NCI-H146 treated with DMSO at 0.1 percent for 48 hours (cell line): ENCODE measurements around the gene ABHD4.
"Not testable (repeated sequence)": the region's sequence is repeated elsewhere in the genome, so short reads cannot be mapped to it uniquely, and the experiment has no call there.

Experiments
- DNase-seq: peaks from one replicate; lab custom pipeline; 2025; ENCODE audit not compliant: unreplicated experiment; lab: John Stamatoyannopoulos, UW

ABHD4 gene

DNA sequence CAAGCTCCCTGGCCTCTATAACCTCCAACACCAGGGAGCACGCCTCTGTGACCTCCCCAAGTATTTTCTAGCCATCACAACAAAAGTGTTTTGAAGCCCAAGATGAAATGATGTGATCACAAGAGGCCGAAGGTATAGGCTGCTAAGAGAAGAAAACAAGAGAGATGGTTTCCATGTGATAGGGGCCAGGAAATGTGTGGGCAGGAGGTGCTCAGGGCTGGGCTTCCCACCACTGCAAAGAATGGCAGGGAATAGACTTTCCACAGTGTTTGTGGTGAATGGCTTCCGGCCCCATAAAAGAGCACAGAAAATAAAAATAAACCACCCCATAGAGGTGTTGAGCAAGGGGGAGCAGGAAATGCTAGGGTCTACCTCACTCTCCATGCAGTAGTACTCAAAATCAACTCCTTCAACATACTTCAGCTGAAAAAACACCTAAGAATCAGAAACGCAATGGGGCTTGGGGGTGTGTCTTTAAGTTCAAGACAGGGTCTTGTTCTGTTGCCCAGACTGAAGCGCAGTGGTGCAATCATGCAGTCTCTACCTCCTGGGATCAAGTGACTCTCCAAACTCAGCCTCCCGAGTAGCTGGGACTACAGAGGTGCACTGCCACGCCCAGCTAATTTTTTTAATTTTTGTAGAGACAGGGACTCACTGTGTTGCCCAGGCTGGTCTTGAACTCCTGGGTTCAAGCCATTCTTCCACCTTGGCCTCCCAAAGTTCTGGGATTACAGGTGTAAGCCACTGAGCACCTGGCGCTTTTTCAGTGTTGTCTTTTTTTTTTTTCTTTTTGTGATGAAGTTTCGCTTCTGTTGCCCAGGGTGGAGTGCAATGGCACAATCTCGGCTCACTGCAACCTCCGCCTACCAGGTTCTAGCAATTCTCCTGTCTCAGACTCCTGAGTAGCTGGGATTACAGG, 36.2 kb upstream of the ABHD4 start:
- DNase-seq: no peak

DNA sequence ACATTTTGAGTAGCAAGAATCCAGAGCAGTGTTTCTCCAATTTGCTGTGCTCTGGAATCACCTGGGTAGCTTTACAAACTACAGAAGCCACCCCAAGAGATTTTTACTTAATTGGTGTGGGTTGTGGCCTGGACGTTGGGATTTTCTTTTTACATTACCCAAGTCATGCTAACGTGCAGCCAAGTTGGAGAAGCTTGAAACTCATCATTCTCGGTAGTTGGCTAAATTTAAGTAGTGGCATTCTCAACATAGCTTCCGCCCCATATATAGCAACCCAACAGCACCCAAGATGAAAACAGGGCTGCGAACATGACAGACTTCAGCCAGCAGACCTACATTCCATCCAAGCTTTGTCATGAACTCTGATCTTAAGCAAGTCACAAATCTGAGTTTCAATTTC, 34.1 kb upstream of the ABHD4 start:
- no peak for DNase-seq

DNA sequence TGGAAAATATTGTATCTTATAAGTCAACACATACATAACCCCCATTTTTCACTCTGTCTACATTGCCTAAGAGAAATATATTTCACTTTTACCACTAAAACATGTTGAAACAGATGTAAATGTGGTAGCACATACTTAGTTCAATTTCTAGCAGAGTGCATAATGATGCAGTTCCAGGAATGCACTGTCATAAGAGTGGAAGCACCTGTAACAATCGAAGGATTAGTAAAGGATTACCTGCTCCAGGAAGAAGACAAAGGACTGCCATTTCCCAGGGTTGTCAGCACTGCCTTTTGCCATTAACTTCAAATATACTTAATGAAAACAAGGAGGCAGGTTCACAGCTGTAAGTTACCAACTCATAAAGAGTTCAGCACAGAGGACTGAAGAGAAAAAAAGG, 33.6 kb upstream of the ABHD4 start:
- DNase-seq: no peak

DNA sequence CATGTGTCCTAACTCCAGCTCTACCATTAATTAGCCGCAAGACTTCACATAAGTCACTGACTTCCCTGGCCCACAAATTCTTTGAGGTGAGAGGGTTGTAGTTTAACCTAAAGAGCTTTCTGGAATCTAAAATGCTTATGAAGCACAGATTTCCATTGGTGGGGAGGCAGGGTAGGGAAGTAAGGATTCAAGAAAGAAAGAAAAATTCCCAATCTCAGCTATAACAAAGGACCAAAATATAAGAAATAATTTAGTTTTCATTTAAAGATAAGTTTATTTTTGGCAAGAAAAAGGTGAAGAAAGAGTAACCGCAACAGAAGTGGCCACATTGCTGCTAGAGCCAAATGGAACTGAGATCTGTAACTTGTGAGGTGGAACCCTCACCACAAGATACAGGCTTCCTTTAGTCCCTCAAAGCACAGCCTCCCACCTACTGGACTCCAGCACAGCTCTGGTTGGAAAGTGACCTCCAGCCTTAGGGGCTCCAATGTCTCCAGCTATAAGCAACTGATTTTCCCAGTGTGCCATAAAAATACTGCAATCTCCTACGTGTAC, 32.6 kb upstream of the ABHD4 start:
- no peak for DNase-seq

DNA sequence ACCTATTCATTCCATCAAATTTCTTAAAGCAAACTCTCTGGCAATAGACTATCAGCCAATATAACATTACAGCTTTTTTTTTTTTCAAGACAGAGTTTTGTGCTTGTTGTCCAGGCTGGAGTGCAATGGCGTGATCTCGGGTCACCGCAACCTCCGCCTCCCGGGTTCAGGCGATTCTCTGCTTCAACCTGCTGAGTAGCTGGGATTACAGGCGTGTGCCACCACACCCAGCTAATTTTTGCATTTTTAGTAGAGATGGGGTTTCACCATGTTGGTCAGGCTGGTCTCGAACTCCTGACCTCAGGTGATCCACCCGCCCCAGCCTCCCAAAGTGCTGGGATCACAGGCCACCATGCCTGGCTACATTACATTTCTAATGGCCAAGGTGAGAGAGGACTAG, 31.8 kb upstream of the ABHD4 start:
- not testable (repeated sequence) for DNase-seq

DNA sequence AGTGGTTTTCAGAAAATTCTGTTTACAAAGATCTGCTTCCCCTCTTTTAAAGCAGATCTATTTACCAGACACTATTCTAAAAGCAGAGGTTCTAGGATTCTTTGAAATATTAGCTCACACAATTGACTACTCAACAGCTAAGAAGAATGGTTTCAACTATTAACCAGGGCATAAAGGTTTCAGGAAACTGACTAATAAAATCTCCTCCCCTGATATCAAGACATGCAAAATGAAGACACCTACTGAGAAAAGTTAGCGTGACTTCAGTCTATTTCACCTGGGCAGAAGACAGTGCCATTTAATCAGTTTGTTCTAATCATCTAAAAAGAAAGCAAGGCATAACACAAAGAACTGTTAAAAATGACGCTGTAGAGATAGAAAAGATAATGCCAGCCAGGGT, 31.3 kb upstream of the ABHD4 start:
- DNase-seq: no peak

DNA sequence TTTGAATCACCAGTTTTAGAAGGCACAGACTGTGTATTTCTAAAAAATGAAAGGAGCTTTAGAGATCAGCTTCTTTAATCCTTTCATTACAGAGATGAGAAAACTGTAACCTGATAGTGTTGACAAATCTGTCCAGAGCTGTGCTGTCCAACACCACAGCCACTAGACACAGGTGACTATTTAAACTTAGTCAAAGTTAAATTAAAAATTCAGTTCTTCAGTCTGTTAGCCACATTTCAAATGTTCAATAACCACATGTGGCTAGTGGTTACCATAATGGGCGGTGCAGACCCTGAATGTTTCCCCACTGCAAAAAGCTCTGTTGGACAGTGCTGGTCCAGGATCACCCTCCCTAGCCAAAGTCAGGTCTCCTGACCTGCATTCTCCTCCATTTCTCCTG, 30.7 kb upstream of the ABHD4 start:
- DNase-seq: no peak

DNA sequence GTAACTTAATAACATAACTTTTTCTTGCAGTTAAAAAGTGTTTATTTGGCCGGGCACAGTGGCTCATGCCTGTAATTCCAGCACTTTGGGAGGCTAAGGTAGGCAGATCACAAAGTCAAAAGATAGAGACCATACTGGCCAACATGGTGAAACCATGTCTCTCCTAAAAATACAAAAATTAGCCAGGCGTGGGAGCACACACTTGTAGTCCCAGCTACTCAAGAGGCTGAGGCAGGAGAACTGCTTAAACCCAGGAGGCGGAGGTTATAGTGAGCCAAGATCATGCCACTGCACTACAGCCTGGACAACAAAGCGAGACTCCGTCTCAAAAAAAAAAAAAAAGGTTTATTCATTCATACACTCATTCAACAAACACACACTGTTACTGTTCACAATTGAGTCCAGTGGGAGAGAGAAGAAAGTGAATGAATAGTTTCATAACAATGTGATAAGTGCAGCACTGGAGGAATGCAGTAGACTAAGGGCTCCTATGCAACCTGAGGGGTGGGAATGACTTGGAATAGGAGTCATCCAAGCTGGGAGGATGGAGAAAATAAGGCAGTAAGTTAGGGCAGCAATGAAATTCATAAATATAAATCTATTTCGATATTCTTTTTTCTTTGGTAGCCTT, 28.9 kb upstream of the ABHD4 start:
- DNase-seq: no peak

DNA sequence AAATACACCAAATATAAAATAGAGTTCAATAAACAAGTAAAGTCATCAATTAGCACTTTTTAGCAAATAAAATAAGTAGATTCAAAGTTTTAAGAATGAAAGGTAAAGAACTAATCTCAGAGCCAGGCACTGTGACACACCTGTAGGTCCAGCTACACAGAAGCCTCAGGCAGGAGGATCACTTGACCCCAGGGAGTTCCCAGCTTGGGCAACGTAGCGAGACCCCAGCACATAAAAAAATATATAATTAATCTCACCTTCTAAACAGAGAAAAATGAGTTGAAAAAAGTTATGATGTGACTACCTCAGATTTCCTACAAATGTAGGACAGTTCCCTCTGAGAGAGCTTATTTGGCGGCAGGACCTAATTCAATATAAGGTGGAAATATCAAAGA, 28.4 kb upstream of the ABHD4 start:
- no peak for DNase-seq

DNA sequence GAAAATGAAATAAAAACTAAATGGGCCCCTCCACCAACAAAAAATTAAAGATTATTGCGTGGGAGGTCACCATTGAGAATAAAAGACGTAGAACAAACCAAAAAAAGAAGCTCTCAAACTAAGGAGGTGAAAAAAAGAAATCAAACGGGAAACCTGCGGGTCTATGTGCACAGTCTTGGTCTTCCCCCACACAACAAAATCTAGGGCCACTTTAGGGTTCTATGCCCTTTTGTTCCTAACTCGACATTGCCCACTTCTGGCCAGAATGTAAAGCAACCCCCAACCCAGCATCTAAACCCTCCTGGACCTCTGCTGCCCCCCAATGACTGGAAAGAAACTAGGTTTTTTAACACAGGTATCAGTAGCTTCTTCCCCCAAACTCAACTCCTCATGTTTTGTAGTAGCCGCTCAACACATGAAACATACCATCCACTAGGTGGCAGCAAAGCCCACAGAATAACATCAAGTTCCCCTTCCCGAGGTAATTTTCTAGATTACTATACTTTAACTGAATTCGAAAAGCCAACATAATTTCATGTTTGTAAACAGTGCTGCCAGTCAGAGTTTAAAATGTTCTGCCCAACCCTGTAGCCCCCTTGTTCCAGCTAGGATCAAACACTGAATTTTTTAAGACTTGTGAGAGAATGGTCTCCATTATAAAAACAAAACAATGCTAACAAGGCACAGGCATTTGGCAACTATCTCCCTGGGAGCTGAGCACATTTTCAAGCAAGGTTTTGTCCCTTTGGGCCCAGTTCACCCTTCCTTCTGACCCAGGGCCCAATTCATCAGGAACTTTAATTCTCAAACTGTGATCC, 27.8 kb upstream of the ABHD4 start:
- DNase-seq: peak; percentile 54

DNA sequence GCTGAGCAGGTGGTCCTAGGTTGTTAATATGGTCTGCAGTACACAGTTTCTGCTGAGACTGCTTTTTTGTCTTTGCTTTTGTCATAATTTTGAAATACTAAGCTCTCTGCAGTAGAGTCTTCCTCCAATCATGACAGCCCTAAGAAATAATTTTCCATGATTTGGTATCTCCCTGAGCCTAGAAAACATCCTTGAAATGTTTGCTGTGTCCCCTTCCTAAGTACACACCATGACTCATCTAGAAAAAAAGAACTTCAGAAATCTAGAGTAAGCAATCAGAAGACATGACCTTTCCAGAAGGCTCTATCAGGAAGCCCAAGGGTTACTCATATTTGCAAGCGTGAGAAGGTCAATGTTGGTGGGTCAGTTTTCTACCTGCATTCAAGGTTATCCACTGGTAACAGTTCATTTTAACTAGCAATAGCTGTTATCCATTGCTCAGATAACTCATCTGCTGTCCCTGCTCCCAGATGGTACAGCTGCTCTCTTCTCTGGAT, 25.5 kb upstream of the ABHD4 start:
- DNase-seq: no peak

DNA sequence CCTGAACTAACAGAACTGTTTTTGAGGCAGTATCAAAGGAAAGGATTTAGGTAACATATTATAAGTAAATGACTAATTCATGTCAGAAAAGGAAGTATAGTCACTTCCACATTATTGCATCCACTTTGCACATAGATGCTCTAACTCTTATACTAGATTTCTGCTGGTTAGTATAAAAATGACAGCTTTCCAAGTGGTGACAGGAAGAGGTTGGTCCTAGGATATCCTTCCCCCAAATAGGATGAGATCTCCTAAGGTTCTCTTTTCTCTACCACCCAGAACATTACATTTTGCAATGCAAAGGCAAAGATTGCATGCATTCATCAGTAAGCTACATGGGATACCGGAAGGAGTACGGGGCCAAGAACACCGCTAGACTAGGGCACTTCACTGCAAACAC, 24.3 kb upstream of the ABHD4 start:
- DNase-seq: no peak

DNA sequence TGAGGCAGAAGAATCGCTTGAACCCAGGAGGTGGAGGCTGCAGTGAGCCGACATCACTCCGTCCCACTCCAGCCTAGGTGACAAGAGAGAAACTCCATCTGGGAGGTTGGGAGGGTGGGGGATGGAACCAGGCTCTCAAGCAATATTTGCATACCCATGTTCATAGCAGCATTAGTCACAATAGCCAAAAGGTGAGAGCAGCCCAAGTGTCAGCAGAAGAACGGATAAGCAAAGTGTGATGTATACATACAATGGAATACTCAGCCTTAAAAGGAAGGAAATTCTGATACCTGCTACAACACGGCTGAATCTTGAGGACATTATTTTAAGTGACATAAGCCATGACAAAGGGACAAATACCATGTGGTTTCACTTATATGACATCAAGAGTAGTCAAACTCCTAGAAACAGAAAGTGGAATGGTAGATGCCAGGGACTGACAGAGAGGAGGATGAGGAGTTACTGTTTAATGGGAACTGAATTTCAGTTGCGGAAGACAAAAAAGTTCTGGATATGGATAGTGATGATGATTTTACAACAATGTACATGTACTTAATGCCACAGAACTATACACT, 20.7 kb upstream of the ABHD4 start:
- no peak for DNase-seq

DNA sequence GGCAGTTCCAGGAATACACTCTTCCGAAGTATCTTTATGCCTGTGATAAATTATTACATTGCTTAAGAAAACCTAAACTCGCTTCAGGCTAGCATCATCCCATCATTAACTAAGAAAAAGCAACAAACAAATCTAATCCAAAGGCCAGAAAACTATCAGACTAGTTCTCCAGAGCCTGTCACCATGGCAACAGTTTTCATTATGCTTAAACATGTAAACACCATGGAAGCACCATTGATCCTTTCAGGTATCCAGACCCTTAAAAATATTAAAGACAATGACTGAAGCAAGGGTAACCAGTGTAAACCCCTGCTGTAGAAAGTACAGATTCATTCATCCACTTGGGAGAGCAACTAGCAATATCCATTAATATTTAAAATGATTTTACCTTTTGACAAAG, 18.9 kb upstream of the ABHD4 start:
- DNase-seq: no peak

DNA sequence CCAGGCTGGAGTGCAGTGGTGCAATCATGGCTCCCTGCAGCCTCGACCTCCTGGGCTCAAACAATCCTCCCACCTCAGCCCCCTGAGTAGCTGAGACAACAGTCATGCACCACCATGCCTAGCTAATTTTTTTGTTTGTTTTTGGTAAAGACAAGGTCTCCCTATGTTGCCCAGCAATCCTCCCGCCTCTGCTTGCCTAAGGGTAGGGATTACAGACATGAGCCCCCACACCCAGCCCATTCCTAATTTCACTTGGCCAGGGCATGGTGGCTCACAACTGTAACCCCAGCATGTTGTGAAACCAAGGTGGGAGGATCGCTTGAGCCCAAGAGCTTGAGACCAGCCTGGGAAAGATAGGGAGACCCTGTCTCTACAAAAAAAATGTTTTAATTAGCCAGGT, 18.2 kb upstream of the ABHD4 start:
- DNase-seq: no peak

DNA sequence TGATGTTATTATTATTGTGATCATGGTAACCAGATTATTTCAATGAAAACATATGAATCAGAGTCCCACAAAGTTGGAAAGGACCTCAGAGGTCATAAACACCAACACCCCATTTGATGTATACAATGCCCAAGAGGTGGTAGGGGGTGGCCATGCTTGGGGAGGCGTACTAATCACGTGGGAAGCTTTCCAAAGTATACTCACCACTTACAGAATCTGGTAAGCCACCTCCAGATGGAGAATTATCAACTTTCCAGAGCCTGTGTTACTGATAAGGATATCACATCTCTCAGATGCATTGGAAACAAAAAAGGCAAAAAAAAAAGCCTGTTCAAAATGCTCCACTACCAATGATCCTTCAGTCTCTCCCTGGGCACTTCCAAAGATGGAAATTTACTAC, 17.5 kb upstream of the ABHD4 start:
- DNase-seq: no peak

DNA sequence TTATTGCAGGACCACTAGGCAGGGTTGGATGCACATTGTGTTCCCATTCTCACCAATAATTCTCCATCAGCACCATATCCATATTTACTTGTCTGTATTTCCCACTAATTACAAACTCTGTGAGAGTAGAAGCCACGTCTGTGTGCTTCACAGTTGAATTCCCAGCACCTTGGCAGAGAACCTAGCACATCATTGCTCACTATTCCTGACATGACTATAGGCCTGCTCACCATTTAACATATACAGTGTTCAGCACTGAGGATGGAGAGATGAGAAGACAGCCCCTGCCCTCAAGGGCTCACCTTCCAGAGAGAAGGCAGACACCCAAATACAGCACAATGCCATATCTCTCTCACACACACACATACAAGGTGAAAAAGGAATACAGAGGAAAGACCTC, 14.1 kb upstream of the ABHD4 start:
- no peak for DNase-seq

DNA sequence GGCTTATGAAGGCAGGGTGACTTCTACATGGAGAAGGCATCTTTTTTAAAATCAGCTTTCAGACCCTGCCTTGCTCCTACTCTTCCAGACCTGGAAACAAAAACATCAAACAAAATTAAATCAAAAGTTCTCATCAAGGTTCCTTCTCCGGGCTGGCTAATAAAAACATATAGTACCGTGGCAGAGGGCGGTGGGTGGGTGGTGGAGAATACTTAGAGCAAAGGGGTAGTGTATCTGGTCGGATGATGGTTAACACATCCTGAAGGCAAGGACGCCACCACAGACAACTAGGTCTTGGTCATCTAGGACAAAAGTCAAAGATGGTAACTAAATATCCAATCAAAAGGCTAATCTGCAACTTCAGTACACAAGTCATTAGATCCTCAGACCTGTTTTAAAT, 10.9 kb upstream of the ABHD4 start:
- no peak for DNase-seq

DNA sequence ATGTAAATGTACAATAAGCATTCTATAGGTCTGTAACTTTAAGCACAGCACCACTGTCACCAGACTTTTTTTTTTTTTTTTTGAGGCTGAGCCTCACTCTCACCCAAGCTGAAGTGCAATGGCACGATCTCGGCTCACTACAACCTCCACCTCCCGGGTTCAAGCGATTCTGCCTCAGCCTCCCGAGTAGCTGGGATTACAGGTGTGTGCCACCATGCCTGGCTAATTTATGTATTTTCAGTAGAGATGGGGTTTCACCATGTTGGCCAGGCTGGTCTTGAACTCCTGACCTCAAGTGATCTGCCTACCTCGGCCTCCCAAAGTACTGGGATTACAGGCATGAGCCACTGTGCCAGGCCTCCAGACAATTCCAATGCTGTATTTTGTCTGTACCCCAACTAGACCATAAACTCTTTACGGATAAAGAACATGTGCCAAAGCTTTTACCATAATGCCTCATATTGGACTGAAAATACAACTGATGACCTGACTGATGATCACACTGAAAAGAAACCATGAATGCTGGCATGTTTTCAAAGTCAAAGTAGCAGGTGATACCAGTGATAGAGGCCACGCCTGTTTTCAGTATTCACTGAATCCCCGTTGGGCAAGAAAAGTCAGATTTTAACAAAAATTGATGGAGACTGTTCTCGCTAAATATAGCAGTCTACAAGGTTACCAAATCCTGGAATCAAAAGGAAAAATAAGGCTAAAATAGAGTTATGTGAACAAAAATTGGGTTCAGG, 10.2 kb upstream of the ABHD4 start:
- not testable (repeated sequence) for DNase-seq

DNA sequence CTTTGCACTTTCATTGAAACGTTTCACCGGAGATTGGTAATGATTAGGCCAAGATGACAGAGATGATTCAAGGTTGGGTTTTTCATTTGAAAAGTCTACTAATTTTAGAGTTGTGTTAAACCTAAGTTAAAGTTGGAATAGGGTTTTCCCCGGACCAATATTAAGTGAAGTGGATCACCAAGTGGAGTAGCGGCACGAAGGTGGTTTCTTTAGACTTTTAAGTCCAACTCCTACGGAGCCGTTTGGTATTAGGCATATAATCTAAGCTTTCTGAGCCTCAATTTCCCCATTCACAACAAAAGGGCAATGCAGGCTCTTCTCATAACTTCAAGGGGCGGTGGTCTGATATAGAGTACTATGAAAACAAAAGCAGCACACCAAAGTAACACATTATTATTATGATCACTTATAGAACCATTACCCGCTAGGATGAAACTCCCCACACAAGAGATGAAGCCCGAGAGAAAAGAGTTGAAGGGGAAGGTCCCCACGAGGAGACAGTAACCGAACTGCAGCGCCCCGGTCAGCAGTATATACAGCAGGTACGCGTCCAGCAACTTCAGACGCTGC, 9.5 kb upstream of the ABHD4 start:
- no peak for DNase-seq
